ELR (cell line): ENCODE measurements around the gene HSD11B1.

Experiments used
- DNase-seq: peaks from one replicate; pipeline ENCODE4 v3.0.0-alpha.2; 2015; ENCODE audit warnings: low read depth

The HSD11B1 gene

GRCh38 chr1:209727785-209728184 is 23.1 kb downstream of the HSD11B1 start:
- DNase-seq = no peak

GRCh38 chr1:209728466-209728865 is 23.8 kb downstream of the HSD11B1 start:
- DNase-seq = no peak

- DNase-seq = no peak
Observed at GRCh38 chr1:209729436-209729835, 24.8 kb downstream of the HSD11B1 start.

GRCh38 chr1:209732725-209733124 is 28.1 kb downstream of the HSD11B1 start:
- DNase-seq = no peak

- DNase-seq = peak; percentile 58
Observed at GRCh38 chr1:209733409-209734192, 29.0 kb downstream of the HSD11B1 start.

- no peak for DNase-seq
Observed at GRCh38 chr1:209736490-209737117, 32.0 kb downstream of the HSD11B1 start.

GRCh38 chr1:209737118-209737505 is 32.5 kb downstream of the HSD11B1 start:
- no peak for DNase-seq

GRCh38 chr1:209738270-209738669 is 33.6 kb downstream of the HSD11B1 start:
- DNase-seq = no peak

- no peak for DNase-seq
Observed at GRCh38 chr1:209741193-209741592, 36.5 kb downstream of the HSD11B1 start.

GRCh38 chr1:209741889-209742288 is 37.2 kb downstream of the HSD11B1 start:
- no peak for DNase-seq

- peak; percentile 58 for DNase-seq
Observed at GRCh38 chr1:209742409-209743144, 37.9 kb downstream of the HSD11B1 start.

- DNase-seq = peak; percentile 38
Observed at GRCh38 chr1:209743145-209743482, 38.5 kb downstream of the HSD11B1 start.

- DNase-seq = no peak
Observed at GRCh38 chr1:209746451-209747165, 42.0 kb downstream of the HSD11B1 start.

- DNase-seq = peak; percentile 92
Observed at GRCh38 chr1:209747580-209748262, 43.1 kb downstream of the HSD11B1 start.

GRCh38 chr1:209748620-209749019 is 44.0 kb downstream of the HSD11B1 start:
- DNase-seq = no peak

GRCh38 chr1:209749205-209749604 is 44.6 kb downstream of the HSD11B1 start:
- DNase-seq = no peak

- DNase-seq = no peak
Observed at GRCh38 chr1:209749670-209750323, 45.2 kb downstream of the HSD11B1 start.

- DNase-seq = no peak
Observed at GRCh38 chr1:209751627-209752231, 47.1 kb downstream of the HSD11B1 start.

GRCh38 chr1:209752890-209753289 is 48.2 kb downstream of the HSD11B1 start:
- DNase-seq = no peak

- no peak for DNase-seq
Observed at GRCh38 chr1:209755256-209755655, 50.6 kb downstream of the HSD11B1 start.
